IPS-20b (cell line): ENCODE measurements around the gene OSCAR.

ENCODE experiments used
- H3K27ac ChIP-seq: one replicate; pipeline ENCODE4 v1.5.1; 2013; ENCODE audit warnings: low read length
- H3K27me3 ChIP-seq: 2 replicates; pipeline ENCODE4 v1.6.1; 2013; ENCODE audit warnings: mild to moderate bottlenecking, low read length, inconsistent platforms; ENCODE audit not compliant: insufficient read depth
- H3K36me3 ChIP-seq: 2 replicates; pipeline ENCODE4 v1.6.1; 2013; ENCODE audit warnings: low read depth, mild to moderate bottlenecking, inconsistent platforms, low read length, moderate library complexity; ENCODE audit not compliant: insufficient read depth
- H3K4me1 ChIP-seq: 2 replicates; pipeline ENCODE4 v1.6.1; 2013; ENCODE audit warnings: mild to moderate bottlenecking, control low read depth, inconsistent platforms, low read length, moderate library complexity; ENCODE audit not compliant: insufficient read depth
- H3K4me3 ChIP-seq: 2 replicates; pipeline ENCODE4 v1.5.1; 2013; ENCODE audit warnings: mild to moderate bottlenecking, low read length, inconsistent platforms
- H3K9ac ChIP-seq: 2 replicates; pipeline ENCODE4 v1.6.1; 2013; ENCODE audit warnings: low read depth, mild to moderate bottlenecking, inconsistent platforms, low read length, moderate library complexity
- H3K9me3 ChIP-seq: 2 replicates; pipeline ENCODE4 v1.6.1; 2013; ENCODE audit warnings: mild to moderate bottlenecking, low read depth, low read length, inconsistent platforms; ENCODE audit not compliant: insufficient read depth

OSCAR gene

DNA sequence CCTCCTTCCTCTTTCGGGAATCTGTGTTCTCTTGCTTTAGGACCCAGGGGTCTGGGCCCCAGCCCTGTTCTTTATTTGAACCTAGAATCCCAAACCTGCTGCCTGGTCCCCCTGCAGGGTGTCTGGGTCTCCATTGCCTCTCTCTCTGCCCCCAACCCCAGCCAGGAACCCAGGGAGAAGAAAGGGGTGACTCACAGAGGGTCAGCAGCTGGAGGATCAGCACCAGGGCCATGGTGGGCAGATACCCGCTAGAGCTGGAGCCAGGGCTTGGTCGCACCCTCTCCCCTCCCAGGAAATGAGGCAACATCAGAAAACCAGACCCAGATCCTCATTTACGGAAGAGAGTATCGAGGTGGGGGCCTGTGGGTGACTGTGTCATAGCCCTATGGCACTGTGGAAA lies at the start of gene OSCAR:
OSCAR (minus strand) TSS at position 243 of the 400 bp plus-strand sequence; CDS start at position 232, 11 bp downstream.
- Histone ChIP-seq H3K27me3 (peaks cover 20% of the 10 kb centered on the region), H3K36me3 (peaks cover 8% of the 10 kb centered on the region), H3K4me3 (no peak within 1 kb of the TSS), H3K4me1 (no peaks in the 10 kb centered on the region; the same call in 1 of the 2 replicates), H3K9ac (no peak within 1 kb of the TSS), H3K27ac (no peak within 1 kb of the TSS), H3K9me3 (no peaks in the 10 kb centered on the region)

GRCh38 chr19:54149021-54149812 lies 48.6 kb upstream of the OSCAR start:
- H3K4me3 ChIP-seq = no peak overlapping the region
- H3K9ac ChIP-seq = no peak overlapping the region
- H3K27ac ChIP-seq = no peak overlapping the region
- no peaks in the 10 kb centered on the region for H3K4me1 ChIP-seq
- no peaks in the 10 kb centered on the region for H3K27me3 ChIP-seq
- no peaks in the 10 kb centered on the region for H3K9me3 ChIP-seq
- peaks cover 96% of the 10 kb centered on the region for H3K36me3 ChIP-seq

GRCh38 chr19:54148158-54148557 lies 47.6 kb upstream of the OSCAR start:
- Histone ChIP-seq H3K27ac (no peak overlapping the region), H3K4me1 (no peaks in the 10 kb centered on the region), H3K4me3 (no peak overlapping the region), H3K36me3 (peaks cover 96% of the 10 kb centered on the region), H3K9me3 (no peaks in the 10 kb centered on the region), H3K9ac (no peak overlapping the region), H3K27me3 (no peaks in the 10 kb centered on the region)

DNA sequence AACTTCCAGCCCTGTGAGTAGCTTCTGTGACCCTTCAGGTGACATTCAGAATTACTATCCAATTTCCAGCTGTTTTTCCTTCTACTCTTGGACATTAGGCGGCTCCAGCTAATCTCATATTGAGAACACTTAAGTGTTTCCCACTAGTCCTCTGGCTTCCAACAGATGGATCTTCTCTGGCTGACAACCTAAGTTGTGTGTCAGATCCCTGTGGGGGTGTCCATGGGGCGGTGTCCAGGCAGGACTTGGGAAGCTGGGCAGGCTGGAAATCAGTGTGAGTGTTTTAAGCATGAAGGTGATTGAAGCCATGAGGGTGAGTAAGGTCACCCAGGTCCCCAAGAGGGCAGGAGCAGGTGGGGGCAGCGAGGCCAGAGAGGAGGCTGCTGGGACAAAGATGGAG lies 47.1 kb upstream of the OSCAR start:
- Histone ChIP-seq H3K27ac (no peak overlapping the region), H3K9ac (no peak overlapping the region), H3K36me3 (peaks cover 96% of the 10 kb centered on the region), H3K27me3 (no peaks in the 10 kb centered on the region), H3K4me1 (no peaks in the 10 kb centered on the region), H3K9me3 (no peaks in the 10 kb centered on the region), H3K4me3 (no peak overlapping the region)

GRCh38 chr19:54145541-54146158 lies 45.0 kb upstream of the OSCAR start:
- Histone ChIP-seq H3K36me3 (peaks cover 97% of the 10 kb centered on the region), H3K9ac (no peak overlapping the region), H3K4me1 (no peaks in the 10 kb centered on the region), H3K9me3 (no peaks in the 10 kb centered on the region), H3K27ac (no peak overlapping the region), H3K27me3 (no peaks in the 10 kb centered on the region), H3K4me3 (no peak overlapping the region)

DNA sequence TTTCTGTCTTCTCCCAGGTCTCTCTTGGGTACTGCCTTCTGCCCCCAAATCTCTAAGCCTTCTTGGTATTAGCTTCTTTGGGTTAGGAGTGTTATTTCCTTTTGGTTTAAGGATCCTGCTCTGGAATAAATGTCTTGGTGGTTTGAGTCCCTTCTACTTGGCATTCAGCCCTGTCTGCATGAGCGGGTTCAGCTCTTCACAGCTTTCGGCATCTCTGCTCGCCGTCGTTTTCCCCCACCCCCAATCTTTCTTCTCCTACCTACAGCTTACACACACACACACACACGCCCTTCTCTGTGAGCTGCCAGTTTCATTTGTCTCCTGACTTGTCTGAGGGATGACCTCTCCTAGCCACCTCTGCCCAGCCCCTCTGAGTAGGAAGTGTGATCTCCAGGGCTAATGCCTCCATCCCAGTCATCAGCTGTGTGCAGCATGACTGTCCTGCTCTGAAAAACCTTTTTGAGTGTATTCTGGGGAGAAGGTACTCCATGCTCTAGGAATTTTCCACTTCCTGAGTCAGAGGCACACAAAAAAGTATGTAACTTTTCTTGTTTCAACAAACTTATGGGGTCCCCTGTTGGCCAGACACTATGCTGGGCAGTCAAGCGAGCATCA lies 41.7 kb upstream of the OSCAR start:
- Histone ChIP-seq H3K27me3 (no peaks in the 10 kb centered on the region), H3K27ac (no peak overlapping the region), H3K9ac (no peak overlapping the region), H3K4me3 (no peak overlapping the region), H3K36me3 (peaks cover 84% of the 10 kb centered on the region), H3K4me1 (no peaks in the 10 kb centered on the region), H3K9me3 (no peaks in the 10 kb centered on the region)

DNA sequence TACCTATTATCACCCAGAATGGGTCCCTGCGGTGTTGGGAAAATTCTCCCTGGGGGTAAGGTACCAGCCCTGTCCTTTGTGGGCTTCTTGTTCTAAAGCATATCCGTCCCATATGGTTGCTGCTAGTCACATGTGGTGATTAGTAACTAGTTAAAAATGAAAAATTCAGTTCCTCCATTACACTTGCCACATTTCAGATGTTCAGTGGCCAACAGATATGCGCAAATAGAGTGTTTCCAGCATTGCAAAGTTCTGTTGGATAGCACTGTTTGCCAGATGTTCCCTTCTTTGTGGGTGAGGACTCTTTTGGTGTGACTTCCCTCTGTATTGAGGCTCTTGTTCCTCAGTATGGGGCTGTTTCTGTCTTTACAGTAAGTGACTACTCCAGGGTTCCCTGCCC lies 40.8 kb upstream of the OSCAR start:
- H3K27me3 ChIP-seq = no peaks in the 10 kb centered on the region
- H3K9me3 ChIP-seq = no peaks in the 10 kb centered on the region
- H3K9ac ChIP-seq = no peak overlapping the region
- peaks cover 75% of the 10 kb centered on the region for H3K36me3 ChIP-seq
- H3K4me3 ChIP-seq = no peak overlapping the region
- H3K4me1 ChIP-seq = no peaks in the 10 kb centered on the region
- H3K27ac ChIP-seq = no peak overlapping the region

- Histone ChIP-seq H3K4me3 (peak overlapping the region; percentile 72), H3K4me1 (no peaks in the 10 kb centered on the region), H3K36me3 (peaks cover 48% of the 10 kb centered on the region), H3K9ac (peak overlapping the region; percentile 86), H3K9me3 (no peaks in the 10 kb centered on the region), H3K27ac (no peak overlapping the region), H3K27me3 (no peaks in the 10 kb centered on the region; the same call in 1 of the 2 replicates)
Observed at GRCh38 chr19:54138489-54139256, 38.1 kb upstream of the OSCAR start.

GRCh38 chr19:54137699-54138488 lies 37.3 kb upstream of the OSCAR start, which contains the start of gene CNOT3:
TSS of gene CNOT3 (plus strand) at chr19:54137762. CDS start at chr19:54142979, 5,217 bp downstream.
- H3K36me3 ChIP-seq = peaks cover 40% of the 10 kb centered on the region
- H3K27me3 ChIP-seq = no peaks in the 10 kb centered on the region; the same call in 1 of the 2 replicates
- peak within 1 kb of the TSS; percentile 22 for H3K27ac ChIP-seq

GRCh38 chr19:54136864-54137698 lies 36.5 kb upstream of the OSCAR start:
- Histone ChIP-seq H3K9ac (peak overlapping the region; percentile 86; the same call in 1 of the 2 replicates), H3K27ac (no peak overlapping the region), H3K27me3 (no peaks in the 10 kb centered on the region; the same call in 1 of the 2 replicates), H3K9me3 (no peaks in the 10 kb centered on the region), H3K4me1 (no peaks in the 10 kb centered on the region), H3K36me3 (peaks cover 32% of the 10 kb centered on the region), H3K4me3 (peak overlapping the region; percentile 73)

More at GRCh38 chr19:54137699-54138488, 37.3 kb upstream of the OSCAR start, which contains the start of gene CNOT3:
- peak within 1 kb of the TSS; percentile 86 for H3K9ac ChIP-seq
- H3K9me3 ChIP-seq = no peaks in the 10 kb centered on the region
- peak within 1 kb of the TSS; percentile 73 for H3K4me3 ChIP-seq
- H3K4me1 ChIP-seq = no peaks in the 10 kb centered on the region
